CD4-positive, alpha-beta memory T cell (primary cell): ENCODE data around the gene HIGD1C. TPM values are rescaled to one million over a fixed set of nuclear protein-coding genes. Genes with fewer than 3 reads are reported as not detected.

Experiments
- CTCF ChIA-PET: fragments of 350-600 bp; sonication (Branson Sonifier 250); formaldehyde crosslinking; loops from one replicate; lab custom pipeline; 2021; ENCODE audit warnings: inconsistent platforms; ENCODE audit not compliant: partially characterized antibody; lab: Charles Lee
- POLR2A ChIA-PET: fragments of 350-600 bp; sonication (Branson Sonifier 250); formaldehyde crosslinking; loops from one replicate; lab custom pipeline; 2021; ENCODE audit not compliant: partially characterized antibody; lab: Charles Lee
- DNase-seq, 5 donors: peaks; one replicate each; pipeline versions ENCODE4 v3.0.0 to v3.0.0-alpha.2; 2020 to 2022; ENCODE audit warnings: mixed read lengths in 1 of 5
- H3K27ac ChIP-seq: one replicate; pipeline ENCODE4 v1.7.0; 2013; ENCODE audit warnings: low read depth, low read length
- H3K27me3 ChIP-seq: 2 replicates; pipeline ENCODE4 v1.7.0; 2013; ENCODE audit warnings: mild to moderate bottlenecking, low read length, moderate library complexity; ENCODE audit not compliant: insufficient read depth
- H3K36me3 ChIP-seq: 2 replicates; pipeline ENCODE4 v1.7.0; 2013; ENCODE audit warnings: mild to moderate bottlenecking, low read length, moderate library complexity; ENCODE audit not compliant: insufficient read depth
- H3K4me1 ChIP-seq: 2 replicates; pipeline ENCODE4 v1.7.0; 2013; ENCODE audit warnings: mild to moderate bottlenecking, low read length, moderate library complexity; ENCODE audit not compliant: insufficient read depth
- H3K4me3 ChIP-seq, 2 donors: one replicate each; pipeline ENCODE4 v1.7.0; 2013; ENCODE audit warnings: low read length in 2 of 2, mild to moderate bottlenecking in 1 of 2
- H3K9me3 ChIP-seq, 2 donors: one replicate each; pipeline ENCODE4 v1.7.0; 2013; ENCODE audit warnings: low read length in 2 of 2, control low read depth in 1 of 2; ENCODE audit not compliant: control insufficient read depth in 1 of 2
- H3K27ac Mint-ChIP-seq, 7 donors: one replicate each; pipeline ENCODE4 v1.8.0; 2020 to 2021; ENCODE audit warnings: mixed read lengths in 7 of 7, mild to moderate bottlenecking in 6 of 7, inconsistent platforms in 3 of 7, moderate library complexity in 3 of 7
- H3K27me3 Mint-ChIP-seq, 2 donors: one replicate each; pipeline ENCODE4 v1.8.0; 2020 to 2021; ENCODE audit warnings: mixed read lengths in 2 of 2
- H3K36me3 Mint-ChIP-seq, 2 donors: one replicate each; pipeline ENCODE4 v1.8.0; 2020 to 2021; ENCODE audit warnings: mixed read lengths in 2 of 2, inconsistent platforms in 1 of 2, mild to moderate bottlenecking in 1 of 2
- H3K4me1 Mint-ChIP-seq, 4 donors: one replicate each; pipeline ENCODE4 v1.8.0; 2020 to 2021; ENCODE audit warnings: mixed read lengths in 4 of 4, mild to moderate bottlenecking in 1 of 4
- H3K4me3 Mint-ChIP-seq, 8 donors: one replicate each; pipeline ENCODE4 v1.8.0; 2020 to 2021; ENCODE audit warnings: mixed read lengths in 8 of 8, mild to moderate bottlenecking in 7 of 8, moderate library complexity in 6 of 8, inconsistent platforms in 3 of 8
- H3K9me3 Mint-ChIP-seq, 8 donors: one replicate each; pipeline ENCODE4 v1.8.0; 2020 to 2021; ENCODE audit warnings: mixed read lengths in 8 of 8, mild to moderate bottlenecking in 5 of 8, inconsistent platforms in 3 of 8, moderate library complexity in 1 of 8
- intact Hi-C: fragments of 100-400 bp; cut with micrococcal nuclease; formaldehyde crosslinking; loops from one replicate; pipeline ENCODE4 v1.15.1; 2023
- polyA plus RNA-seq, 2 donors: library from polyadenylated mRNA; unstranded; fragments of 300-500 nt; fragmentation: Illumina TruSeq; gene quantifications; one replicate each; pipeline ENCODE4 v1.2.3, GENCODE V29; 2021
- total RNA-seq, 2 experiments: library from RNA; stranded (reverse); gene quantifications; one replicate each; pipeline ENCODE4 v1.2.3, GENCODE V29; 2021

The HIGD1C gene
- total and polyA plus RNA-seq, 4 experiments from 2014 or later = not detected

DNA sequence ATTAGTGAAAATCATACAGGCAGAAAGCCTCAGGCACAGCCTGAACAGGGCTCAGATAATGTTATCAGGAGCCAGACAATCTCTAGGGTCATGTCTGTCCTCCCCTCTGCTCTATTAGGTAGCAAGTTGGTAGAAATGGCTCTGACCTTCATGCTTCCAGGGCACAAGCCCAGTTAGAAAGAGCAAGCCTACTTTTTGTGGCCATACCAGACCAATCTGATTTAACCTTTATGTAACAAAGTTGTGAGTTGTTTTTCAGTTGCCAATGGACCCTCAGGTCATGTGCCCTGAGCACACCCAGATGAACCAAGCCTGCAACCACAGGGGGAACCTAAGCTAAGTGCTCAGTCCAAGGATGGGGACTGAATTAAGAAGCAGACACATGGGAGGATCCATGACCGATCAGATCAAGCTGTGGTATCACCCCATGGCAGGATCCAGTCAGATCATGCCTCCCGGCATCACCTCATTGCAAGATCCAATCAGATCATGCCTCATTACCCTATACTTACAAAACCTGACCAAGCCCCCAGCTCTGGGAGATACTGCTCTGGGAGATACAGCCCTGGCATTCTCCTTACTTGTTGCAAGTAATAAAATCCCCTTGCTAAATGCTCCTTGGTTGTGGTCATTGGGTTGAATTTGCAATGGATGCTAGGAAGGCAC is 18.8 kb upstream of the HIGD1C start:
- H3K27me3 Mint-ChIP-seq = no peaks in the 10 kb centered on the region
- no peak for DNase-seq
- H3K27ac Mint-ChIP-seq = no peak overlapping the region
- no peak overlapping the region for H3K4me3 ChIP-seq
- H3K4me1 Mint-ChIP-seq = no peaks in the 10 kb centered on the region
- ChIA-PET POLR2A (no interaction called here), CTCF (no interaction called here)
- H3K27me3 ChIP-seq = no peaks in the 10 kb centered on the region
- H3K4me3 Mint-ChIP-seq = no peak overlapping the region
- H3K4me1 ChIP-seq = no peaks in the 10 kb centered on the region
- H3K9me3 Mint-ChIP-seq = peaks cover 0 to 8% (median 2%) of the 10 kb centered on the region in 8 donors
- no peaks in the 10 kb centered on the region for H3K36me3 ChIP-seq
- intact Hi-C loops = no loop called here
- peaks cover 5 to 10% of the 10 kb centered on the region in 2 donors for H3K36me3 Mint-ChIP-seq
- H3K27ac ChIP-seq = no peak overlapping the region
- peaks cover 0 to 6% of the 10 kb centered on the region in 2 donors for H3K9me3 ChIP-seq

DNA sequence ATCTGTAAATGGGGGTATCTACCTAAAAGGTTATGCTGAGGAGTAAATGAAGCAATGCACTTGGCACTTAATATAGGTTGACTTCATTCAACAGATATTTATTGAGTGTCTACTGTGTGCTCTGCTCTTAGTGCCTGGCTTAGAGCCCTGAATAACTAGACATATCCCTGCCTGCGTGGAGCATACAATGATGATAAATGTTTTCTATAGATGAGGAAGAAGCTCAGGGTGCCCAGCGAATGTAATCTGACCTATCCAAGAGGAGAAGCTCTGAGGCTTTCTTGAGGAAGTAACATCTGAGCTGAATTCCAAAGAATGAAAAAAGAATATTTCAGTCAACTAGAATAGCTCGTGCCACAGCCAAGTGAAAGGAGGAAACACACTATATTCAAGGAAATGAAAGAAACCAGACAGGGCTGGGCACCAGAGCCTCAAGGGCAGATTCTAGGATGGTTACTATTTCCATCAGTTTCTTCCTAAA is 17.9 kb upstream of the HIGD1C start:
- Mint-ChIP-seq H3K9me3 (peaks cover 0 to 13% (median 4%) of the 10 kb centered on the region in 8 donors), H3K4me3 (no peak overlapping the region), H3K27ac (no peak overlapping the region), H3K27me3 (no peaks in the 10 kb centered on the region), H3K36me3 (peaks cover 7 to 16% of the 10 kb centered on the region in 2 donors), H3K4me1 (no peaks in the 10 kb centered on the region)
- no peak for DNase-seq
- Histone ChIP-seq H3K27me3 (no peaks in the 10 kb centered on the region), H3K4me1 (no peaks in the 10 kb centered on the region), H3K9me3 (peaks cover 0 to 6% of the 10 kb centered on the region in 2 donors), H3K4me3 (no peak overlapping the region), H3K36me3 (no peaks in the 10 kb centered on the region), H3K27ac (no peak overlapping the region)
- POLR2A ChIA-PET = no interaction called here
- CTCF ChIA-PET = no interaction called here
- intact Hi-C loops = no loop called here

DNA sequence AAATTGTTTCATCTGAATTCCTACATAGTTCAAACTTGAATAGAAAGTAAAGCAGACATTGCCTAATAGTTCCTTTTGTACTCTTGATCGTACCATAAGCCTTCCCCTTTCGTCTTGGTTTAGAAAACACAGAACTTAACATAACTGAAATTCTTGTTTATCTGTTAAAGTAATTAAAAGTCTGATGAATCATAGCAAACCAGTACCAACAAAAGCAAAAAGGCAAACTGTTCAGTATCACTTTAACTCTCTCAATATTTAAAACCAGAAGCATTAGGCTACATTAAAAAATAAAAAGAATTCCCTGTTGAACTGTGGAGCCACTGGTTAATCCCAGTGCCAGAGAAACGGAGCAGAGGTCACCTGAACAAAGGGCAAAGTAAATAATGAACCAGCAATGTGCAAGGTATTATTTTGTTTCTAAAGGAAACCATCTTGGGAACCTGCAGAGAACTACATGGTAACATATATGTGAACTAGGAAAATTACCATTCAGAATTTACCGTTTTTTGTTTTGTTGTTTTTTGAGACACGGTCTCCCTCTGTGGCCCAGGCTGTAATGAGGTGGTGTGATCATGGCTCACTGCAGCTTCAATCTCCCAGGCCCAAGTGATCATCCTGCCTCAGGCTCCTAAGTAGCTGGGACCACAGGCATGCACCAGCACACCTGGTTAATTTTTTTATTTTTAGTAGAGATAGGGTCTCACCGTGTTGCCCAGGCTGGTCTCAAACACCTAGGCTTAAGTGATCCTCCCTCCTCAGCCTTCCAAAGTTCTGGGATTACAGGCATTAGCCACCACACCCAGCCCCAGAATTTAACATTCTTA is 17.1 kb upstream of the HIGD1C start:
- H3K27me3 Mint-ChIP-seq = no peaks in the 10 kb centered on the region
- DNase-seq = no peak
- Histone ChIP-seq H3K4me1 (no peaks in the 10 kb centered on the region), H3K9me3 (peaks cover 0 to 6% of the 10 kb centered on the region in 2 donors), H3K4me3 (no peak overlapping the region), H3K36me3 (no peaks in the 10 kb centered on the region), H3K27me3 (no peaks in the 10 kb centered on the region), H3K27ac (no peak overlapping the region)
- H3K4me3 Mint-ChIP-seq = no peak overlapping the region
- peaks cover 7 to 19% of the 10 kb centered on the region in 2 donors for H3K36me3 Mint-ChIP-seq
- no peak overlapping the region for H3K27ac Mint-ChIP-seq
- H3K9me3 Mint-ChIP-seq = peaks cover 0 to 13% (median 5%) of the 10 kb centered on the region in 8 donors
- ChIA-PET POLR2A (no interaction called here), CTCF (no interaction called here)
- intact Hi-C loops = no loop called here
- no peaks in the 10 kb centered on the region for H3K4me1 Mint-ChIP-seq

DNA sequence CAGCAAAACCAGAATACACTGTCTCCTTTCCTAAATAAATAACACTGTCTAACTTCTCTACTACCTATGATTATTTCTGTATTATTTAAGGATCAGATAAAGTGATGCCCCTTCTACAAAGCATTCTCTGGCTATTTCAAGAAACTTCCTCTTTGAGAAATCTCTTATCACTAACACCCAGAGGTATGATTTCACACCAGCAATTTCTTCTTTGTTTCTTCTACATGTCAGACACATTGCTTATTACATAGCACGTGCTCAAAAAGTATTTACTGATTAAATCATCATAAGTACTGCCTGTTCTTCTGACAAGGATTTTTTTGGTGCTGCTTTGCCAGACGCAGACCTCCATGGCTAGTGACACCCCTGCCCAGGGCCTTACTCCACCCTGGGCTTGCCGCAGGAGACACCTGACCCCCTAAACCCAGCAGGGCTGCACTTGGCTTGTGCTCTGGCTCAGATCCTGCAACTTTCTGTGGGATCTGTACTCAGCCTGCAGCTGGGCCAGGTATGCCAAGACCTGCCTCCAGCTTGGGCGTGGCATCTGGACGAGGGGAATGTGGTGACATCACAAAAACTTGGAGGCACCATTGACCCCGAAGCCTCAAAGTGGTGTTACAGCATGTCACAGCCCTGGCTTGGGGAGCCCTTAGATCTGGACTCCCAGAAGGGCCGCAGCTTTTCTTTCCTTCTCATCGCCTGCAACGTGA is 15.4 kb upstream of the HIGD1C start:
- ChIA-PET POLR2A (no interaction called here), CTCF (no interaction called here)
- H3K27ac ChIP-seq = no peak overlapping the region
- no peaks in the 10 kb centered on the region for H3K36me3 ChIP-seq
- Mint-ChIP-seq H3K27me3 (no peaks in the 10 kb centered on the region), H3K36me3 (peaks cover 7 to 22% of the 10 kb centered on the region in 2 donors), H3K27ac (no peak overlapping the region), H3K9me3 (peaks cover 0 to 13% (median 5%) of the 10 kb centered on the region in 8 donors), H3K4me1 (no peaks in the 10 kb centered on the region), H3K4me3 (no peak overlapping the region)
- no peaks in the 10 kb centered on the region for H3K4me1 ChIP-seq
- H3K4me3 ChIP-seq = no peak overlapping the region
- no peaks in the 10 kb centered on the region for H3K27me3 ChIP-seq
- no peak for DNase-seq
- intact Hi-C loops = no loop called here
- peaks cover 0 to 6% of the 10 kb centered on the region in 2 donors for H3K9me3 ChIP-seq

DNA sequence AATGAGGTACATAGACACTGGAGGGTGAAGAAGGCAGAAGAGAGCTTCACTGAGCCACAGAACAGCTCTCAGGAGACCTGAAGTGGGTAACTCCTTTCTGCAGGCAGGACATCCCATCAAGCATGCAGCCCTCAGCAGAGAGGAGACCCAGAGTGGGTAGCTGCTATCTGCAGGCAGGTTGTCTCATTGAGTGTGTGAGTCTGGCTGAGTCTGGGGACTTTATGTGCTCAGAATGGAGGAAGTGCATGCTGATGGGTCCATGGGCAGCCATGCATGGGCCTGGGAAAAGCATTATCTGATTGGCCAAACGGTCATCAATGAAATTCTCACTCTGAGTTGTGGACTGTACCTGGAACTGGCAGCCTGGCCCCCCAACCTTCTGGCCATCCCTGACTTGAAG is 14.7 kb upstream of the HIGD1C start:
- Histone ChIP-seq H3K9me3 (peaks cover 0 to 6% of the 10 kb centered on the region in 2 donors), H3K36me3 (no peaks in the 10 kb centered on the region), H3K4me3 (no peak overlapping the region), H3K27ac (no peak overlapping the region), H3K4me1 (no peaks in the 10 kb centered on the region), H3K27me3 (no peaks in the 10 kb centered on the region)
- DNase-seq = no peak
- H3K27ac Mint-ChIP-seq = no peak overlapping the region
- no peaks in the 10 kb centered on the region for H3K4me1 Mint-ChIP-seq
- CTCF ChIA-PET = no interaction called here
- peaks cover 7 to 22% of the 10 kb centered on the region in 2 donors for H3K36me3 Mint-ChIP-seq
- H3K27me3 Mint-ChIP-seq = no peaks in the 10 kb centered on the region
- POLR2A ChIA-PET = no interaction called here
- intact Hi-C loops = no loop called here
- no peak overlapping the region for H3K4me3 Mint-ChIP-seq
- H3K9me3 Mint-ChIP-seq = peaks cover 0 to 13% (median 5%) of the 10 kb centered on the region in 8 donors

DNA sequence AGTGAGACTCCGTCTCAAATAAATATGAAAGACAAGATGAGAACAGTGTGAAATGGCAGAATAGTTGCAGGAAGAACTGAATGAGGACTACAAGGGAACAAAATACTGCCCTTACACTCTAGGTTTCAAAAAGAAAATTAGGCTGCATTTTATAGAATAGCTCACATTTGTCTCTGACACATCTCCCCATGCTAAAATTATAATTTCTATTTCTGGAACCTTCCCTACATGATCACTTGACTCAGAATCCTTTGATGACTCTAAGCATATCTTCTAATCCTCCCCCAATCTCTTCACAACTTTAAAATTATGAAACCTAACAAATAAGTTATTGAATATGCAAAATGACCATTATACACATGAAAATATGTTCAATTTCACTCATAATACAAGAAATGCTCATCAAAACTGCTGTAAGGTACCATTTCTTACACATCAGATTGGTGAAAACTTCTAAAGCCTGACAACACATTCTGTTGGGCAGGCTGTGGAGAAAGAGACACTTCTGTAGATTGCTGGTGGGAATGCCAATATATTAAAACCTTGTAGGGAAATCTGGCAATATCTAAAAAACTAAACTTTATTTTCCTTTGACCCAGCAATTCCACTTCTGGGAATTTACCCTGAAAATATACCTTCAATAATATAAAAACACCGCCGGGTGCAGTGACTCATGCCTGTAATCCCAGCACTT is 4.3 kb upstream of the HIGD1C start:
- no peak for DNase-seq
- no peaks in the 10 kb centered on the region for H3K27me3 Mint-ChIP-seq

More for the DNA sequence above, 4.3 kb upstream of the HIGD1C start:
- Histone ChIP-seq H3K27me3 (no peaks in the 10 kb centered on the region), H3K9me3 (no peaks in the 10 kb centered on the region), H3K4me3 (no peak overlapping the region), H3K36me3 (no peaks in the 10 kb centered on the region), H3K27ac (no peak overlapping the region), H3K4me1 (no peaks in the 10 kb centered on the region)
- no peak overlapping the region for H3K4me3 Mint-ChIP-seq
- no peaks in the 10 kb centered on the region for H3K4me1 Mint-ChIP-seq
- ChIA-PET POLR2A (no interaction called here), CTCF (no interaction called here)
- H3K27ac Mint-ChIP-seq = peak overlapping the region in 1 of 7 donors; percentile 61
- H3K36me3 Mint-ChIP-seq = peaks cover 0 to 11% of the 10 kb centered on the region in 2 donors
- H3K9me3 Mint-ChIP-seq = peaks cover 0 to 2% (median 0%) of the 10 kb centered on the region in 8 donors
- intact Hi-C loops = no loop called here
